Right lobe of liver (tissue), 4 donors: ENCODE results near the gene SCEL.

Experiments used
- CTCF ChIP-seq, 4 donors: fragments of 200-600 bp in 3 of 4; fragments of 450-650 bp in 1 of 4; IDR thresholded peaks; one replicate each; pipeline versions ENCODE4 v1.5.1 to v1.8.0; 2016 to 2022; ENCODE audit warnings: antibody characterized with exemption in 4 of 4, mild to moderate bottlenecking in 2 of 4
- POLR2A ChIP-seq: fragments of 450-650 bp; IDR thresholded peaks from one replicate; pipeline ENCODE4 v1.6.1; 2017; ENCODE audit warnings: antibody characterized with exemption, mild to moderate bottlenecking
- donor health status: DM: no; HTN: no; CAD: no.
- donor health status: DM: no; HTN: no; CAD: no.
- donor health status: DM: no; HTN: yes; CAD: no.

- TF ChIP-seq CTCF (IDR thresholded peaks at IDR 0.05): no peak
- TF ChIP-seq POLR2A: no peak
Observed at GRCh38 chr13:77497350-77497749, 38.2 kb upstream of the SCEL start.
